ENCODE measurements around the gene IPO5.

- TF ChIP-seq CTCF (IDR thresholded peaks at IDR 0.05; ENCODE audit: low read length), result no peak
- no peak for TF ChIP-seq EZH2 (IDR thresholded peaks at IDR 0.05; ENCODE audit: borderline replicate concordance, low read length)
Observed at GRCh38 chr13:97935071-97935470, 18.4 kb upstream of the IPO5 start.
